GM11168 (cell line): ENCODE results near the gene DERL3.

Experiments used
- in situ Hi-C: fragments of 300-500 bp; cut with MboI; formaldehyde crosslinking; loops from one replicate; pipeline ENCODE4 v1.12.0; 2022; ENCODE audit warnings: low sequenced_read_pairs; ENCODE audit not compliant: unreplicated experiment

DERL3 gene

GRCh38 chr22:23786261-23786710 is 52.5 kb downstream of the DERL3 start:
- in situ Hi-C loops, result no loop called here
